Measurements from ENCODE around the gene KIAA1549.

KIAA1549 gene

DNA sequence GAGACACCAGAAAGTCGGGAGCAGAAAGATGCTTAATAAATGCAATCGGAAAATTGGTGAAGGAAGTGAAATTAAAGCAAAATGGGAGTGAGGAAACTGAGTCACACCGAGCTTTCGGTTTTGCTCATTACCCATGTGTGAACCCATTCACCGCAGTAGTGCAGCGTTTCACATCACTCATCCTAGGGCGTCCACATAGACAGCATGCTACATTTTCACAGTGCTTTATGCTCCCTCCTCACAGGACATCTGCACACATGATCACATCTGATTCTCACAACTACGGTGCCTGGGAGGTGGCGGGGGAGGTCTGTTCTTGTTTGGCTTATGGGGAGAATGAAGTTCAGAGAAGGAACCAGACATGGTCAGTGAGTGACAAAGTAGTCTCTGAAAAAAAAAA lies 146.6 kb downstream of the KIAA1549 start:
- H3K4me3 ChIP-seq (ENCODE audit: control insufficient read depth, low read depth, low read length), result no peak overlapping the region
- TF ChIP-seq, protein P1, sequence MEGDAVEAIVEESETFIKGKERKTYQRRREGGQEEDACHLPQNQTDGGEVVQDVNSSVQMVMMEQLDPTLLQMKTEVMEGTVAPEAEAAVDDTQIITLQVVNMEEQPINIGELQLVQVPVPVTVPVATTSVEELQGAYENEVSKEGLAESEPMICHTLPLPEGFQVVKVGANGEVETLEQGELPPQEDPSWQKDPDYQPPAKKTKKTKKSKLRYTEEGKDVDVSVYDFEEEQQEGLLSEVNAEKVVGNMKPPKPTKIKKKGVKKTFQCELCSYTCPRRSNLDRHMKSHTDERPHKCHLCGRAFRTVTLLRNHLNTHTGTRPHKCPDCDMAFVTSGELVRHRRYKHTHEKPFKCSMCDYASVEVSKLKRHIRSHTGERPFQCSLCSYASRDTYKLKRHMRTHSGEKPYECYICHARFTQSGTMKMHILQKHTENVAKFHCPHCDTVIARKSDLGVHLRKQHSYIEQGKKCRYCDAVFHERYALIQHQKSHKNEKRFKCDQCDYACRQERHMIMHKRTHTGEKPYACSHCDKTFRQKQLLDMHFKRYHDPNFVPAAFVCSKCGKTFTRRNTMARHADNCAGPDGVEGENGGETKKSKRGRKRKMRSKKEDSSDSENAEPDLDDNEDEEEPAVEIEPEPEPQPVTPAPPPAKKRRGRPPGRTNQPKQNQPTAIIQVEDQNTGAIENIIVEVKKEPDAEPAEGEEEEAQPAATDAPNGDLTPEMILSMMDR (conservative IDR thresholded peaks at IDR 0.05; ENCODE audit: control insufficient read depth, insufficient read depth, low read depth, low read length), result no peak
- DNase-seq (ENCODE audit: low read depth), result no peak

DNA sequence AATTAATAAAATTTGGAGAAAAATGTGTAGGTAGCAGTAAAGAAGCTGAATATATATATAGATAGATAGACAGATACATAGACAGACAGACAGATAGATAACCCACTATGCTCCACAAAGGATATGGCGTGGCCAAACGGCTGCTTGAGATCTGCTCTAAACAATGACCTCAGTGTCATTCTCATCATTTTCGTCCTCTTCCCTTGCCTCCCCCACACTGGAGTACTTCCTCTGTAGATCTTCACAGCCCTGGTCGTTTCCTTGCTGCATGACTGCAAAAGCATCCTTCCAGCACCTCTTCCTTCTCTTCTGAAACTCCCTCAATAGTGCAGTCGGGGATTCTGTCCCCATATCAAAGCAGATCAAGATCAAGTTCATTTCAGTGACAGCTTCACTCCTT lies 147.6 kb downstream of the KIAA1549 start:
- H3K4me3 ChIP-seq (ENCODE audit: control insufficient read depth, low read depth, low read length), result no peak overlapping the region
- no peak for DNase-seq (ENCODE audit: low read depth)
- TF ChIP-seq, protein P1 (conservative IDR thresholded peaks at IDR 0.05; ENCODE audit: control insufficient read depth, insufficient read depth, low read depth, low read length), result no peak

DNA sequence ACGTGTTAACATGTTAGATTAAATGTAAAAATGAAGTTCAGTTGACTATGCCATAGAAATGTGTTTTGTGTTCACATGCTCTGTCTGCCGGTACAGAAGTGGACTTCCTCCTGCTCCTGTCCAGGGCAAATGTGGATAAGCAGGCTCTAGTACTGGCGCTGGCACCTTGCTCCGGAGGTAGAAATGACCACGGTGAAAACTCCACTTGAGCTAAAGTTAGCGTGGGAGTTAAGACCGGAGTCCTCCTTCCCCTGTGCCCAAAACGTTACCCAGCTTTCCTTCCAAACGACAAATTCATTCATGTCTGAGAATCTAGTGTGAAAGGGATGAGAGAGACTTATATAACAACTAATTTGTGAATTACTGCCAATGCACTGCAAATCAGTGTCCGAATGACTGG lies 148.2 kb downstream of the KIAA1549 start:
- no peak for DNase-seq (ENCODE audit: low read depth)
- TF ChIP-seq, protein P1 (conservative IDR thresholded peaks at IDR 0.05; ENCODE audit: control insufficient read depth, insufficient read depth, low read depth, low read length), result no peak
- H3K4me3 ChIP-seq (ENCODE audit: control insufficient read depth, low read depth, low read length), result no peak overlapping the region

DNA sequence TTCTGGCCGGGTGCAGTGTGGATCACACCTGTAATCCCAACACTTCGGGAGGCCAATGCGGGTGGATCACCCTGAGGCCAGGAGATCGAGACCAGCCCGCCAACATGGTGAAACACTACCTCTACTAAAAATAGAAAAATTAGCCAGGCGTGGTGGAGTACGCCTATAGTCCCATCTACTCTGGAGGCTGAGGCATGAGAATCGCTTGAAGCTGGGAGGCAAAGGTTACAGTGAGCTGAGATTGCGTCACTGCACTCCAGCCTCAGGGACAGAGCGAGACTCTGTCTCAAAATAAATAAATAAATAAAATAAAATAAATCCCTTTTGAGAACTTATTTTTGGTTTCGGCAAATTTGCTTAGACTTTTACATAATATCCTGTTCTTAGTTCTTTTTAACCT lies 151.9 kb downstream of the KIAA1549 start:
- TF ChIP-seq, protein P1 (conservative IDR thresholded peaks at IDR 0.05; ENCODE audit: control insufficient read depth, insufficient read depth, low read depth, low read length), result no peak
- DNase-seq (ENCODE audit: low read depth), result no peak
- no peak overlapping the region for H3K4me3 ChIP-seq (ENCODE audit: control insufficient read depth, low read depth, low read length)

DNA sequence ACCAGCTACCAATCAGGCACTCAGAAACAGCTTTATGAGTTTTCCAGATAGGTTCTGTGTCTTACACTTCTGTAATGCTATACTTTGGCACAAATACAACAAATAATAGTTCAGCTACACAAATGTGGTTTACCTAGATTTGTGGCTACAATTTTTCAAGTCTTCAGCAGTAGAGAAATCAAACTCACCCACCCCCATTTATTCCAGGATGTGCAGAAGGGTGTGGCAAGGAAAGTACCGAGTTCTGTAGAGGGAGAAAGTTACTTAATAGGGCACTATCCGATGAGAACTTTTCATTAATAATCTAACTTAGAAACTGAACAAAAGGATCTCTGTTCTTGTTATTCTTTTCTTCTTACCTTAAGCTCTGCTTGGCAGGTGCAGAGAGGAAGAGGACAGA lies 152.9 kb downstream of the KIAA1549 start:
- DNase-seq (ENCODE audit: low read depth), result no peak
- TF ChIP-seq, protein P1 (conservative IDR thresholded peaks at IDR 0.05; ENCODE audit: control insufficient read depth, insufficient read depth, low read depth, low read length), result no peak
- H3K4me3 ChIP-seq (ENCODE audit: control insufficient read depth, low read depth, low read length), result no peak overlapping the region

DNA sequence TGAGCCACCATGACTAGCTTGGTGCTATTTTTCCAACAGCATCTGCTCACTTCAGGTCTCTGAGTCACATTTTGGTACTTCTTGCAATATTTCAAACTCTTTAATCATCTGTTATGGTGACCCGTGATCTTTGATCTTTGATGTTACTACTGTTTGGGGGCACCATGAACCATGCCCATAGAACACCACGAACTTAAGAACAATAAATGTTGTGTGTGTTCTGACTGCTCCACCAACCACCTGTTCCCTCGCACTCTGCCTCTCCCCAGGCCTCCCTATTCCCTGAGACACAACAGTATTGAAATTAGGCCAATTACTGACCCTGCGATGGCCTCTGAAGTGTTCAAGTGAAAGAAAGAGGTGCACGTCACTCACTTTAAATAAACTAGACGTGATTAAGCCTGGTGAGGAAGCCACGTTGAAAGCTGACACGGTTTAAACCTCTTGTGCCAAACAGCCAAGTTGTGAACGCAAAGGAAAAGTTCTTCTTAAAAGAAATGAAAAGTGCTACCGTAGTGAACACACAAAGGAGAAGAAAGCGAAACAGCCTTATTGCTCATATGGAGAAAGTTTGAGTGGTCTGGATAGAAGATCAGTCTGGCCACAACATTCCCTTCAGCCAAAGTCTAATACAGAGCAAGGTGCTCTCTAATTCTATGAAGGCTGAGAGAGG lies 156.0 kb downstream of the KIAA1549 start:
- no peak for DNase-seq (ENCODE audit: low read depth)
- H3K4me3 ChIP-seq (ENCODE audit: control insufficient read depth, low read depth, low read length), result no peak overlapping the region
- TF ChIP-seq, protein P1 (conservative IDR thresholded peaks at IDR 0.05; ENCODE audit: control insufficient read depth, insufficient read depth, low read depth, low read length), result no peak

Data from fibroblast of mammary gland (primary cell).